Chondrocyte (in vitro differentiated cells): ENCODE data around the gene TBC1D14. TPM values are rescaled to one million over a fixed set of nuclear protein-coding genes. Genes with fewer than 3 reads are reported as not detected.

Experiments used
- DNase-seq: peaks from one replicate; pipeline ENCODE4 v3.0.0; 2021; ENCODE audit warnings: mixed read lengths, low spot score
- H3K27ac Mint-ChIP-seq: one replicate; pipeline ENCODE4 v1.8.0; 2021; ENCODE audit warnings: mild to moderate bottlenecking, moderate library complexity, mixed read lengths; ENCODE audit not compliant: unreplicated experiment
- H3K27me3 Mint-ChIP-seq: 2 replicates; pipeline ENCODE4 v1.8.0; 2021; ENCODE audit warnings: low read depth, mixed read lengths
- H3K36me3 Mint-ChIP-seq: 2 replicates; pipeline ENCODE4 v1.8.0; 2021; ENCODE audit warnings: low read depth, mixed read lengths
- H3K4me1 Mint-ChIP-seq: 2 replicates; pipeline ENCODE4 v1.8.0; 2021; ENCODE audit warnings: low read depth, mild to moderate bottlenecking, mixed read lengths
- H3K4me3 Mint-ChIP-seq: one replicate; pipeline ENCODE4 v1.8.0; 2021; ENCODE audit warnings: mild to moderate bottlenecking, moderate library complexity, mixed read lengths; ENCODE audit not compliant: unreplicated experiment
- H3K9me3 Mint-ChIP-seq: 2 replicates; pipeline ENCODE4 v1.8.0; 2021; ENCODE audit warnings: low read depth, mixed read lengths
- CTCF ChIP-seq: fragments of 200-600 bp; sonication (generic); IDR thresholded peaks from 2 replicates; pipeline ENCODE4 v1.5.0; 2021; ENCODE audit warnings: antibody characterized with exemption, mild to moderate bottlenecking, moderate library complexity
- total RNA-seq: library from RNA; stranded (reverse); gene quantifications from 3 replicates; pipeline ENCODE4 v1.2.1, GENCODE V29; 2021

Gene TBC1D14
- total RNA-seq, 1 donor from 2014 or later: 25.2 TPM

- peaks cover 15% of the 10 kb centered on the region for H3K36me3 Mint-ChIP-seq
Observed at GRCh38 chr4:6924361-6924779, 14.7 kb downstream of the TBC1D14 start.

GRCh38 chr4:6925357-6925836 is 15.8 kb downstream of the TBC1D14 start:
- peaks cover 18% of the 10 kb centered on the region for H3K4me1 Mint-ChIP-seq

More at GRCh38 chr4:6924361-6924779, 14.7 kb downstream of the TBC1D14 start:
- no peak for TF ChIP-seq CTCF
- H3K4me3 Mint-ChIP-seq: no peak overlapping the region
- no peaks in the 10 kb centered on the region for H3K27me3 Mint-ChIP-seq
- no peak overlapping the region for H3K27ac Mint-ChIP-seq
- peaks cover 13% of the 10 kb centered on the region for H3K4me1 Mint-ChIP-seq
- no peaks in the 10 kb centered on the region for H3K9me3 Mint-ChIP-seq
- DNase-seq: no peak

GRCh38 chr4:6926081-6926480 is 16.5 kb downstream of the TBC1D14 start:
- no peak for TF ChIP-seq CTCF
- Mint-ChIP-seq H3K27me3 (no peaks in the 10 kb centered on the region), H3K9me3 (no peaks in the 10 kb centered on the region), H3K4me1 (peaks cover 18% of the 10 kb centered on the region), H3K27ac (no peak overlapping the region), H3K4me3 (no peak overlapping the region), H3K36me3 (peaks cover 15% of the 10 kb centered on the region)
- DNase-seq: no peak

More at GRCh38 chr4:6925357-6925836, 15.8 kb downstream of the TBC1D14 start:
- H3K36me3 Mint-ChIP-seq: peaks cover 15% of the 10 kb centered on the region
- no peak overlapping the region for H3K4me3 Mint-ChIP-seq
- H3K27me3 Mint-ChIP-seq: no peaks in the 10 kb centered on the region
- no peak for DNase-seq
- no peaks in the 10 kb centered on the region for H3K9me3 Mint-ChIP-seq
- no peak overlapping the region for H3K27ac Mint-ChIP-seq
- TF ChIP-seq CTCF: no peak

GRCh38 chr4:6926681-6927478 is 17.3 kb downstream of the TBC1D14 start:
- peaks cover 18% of the 10 kb centered on the region for H3K4me1 Mint-ChIP-seq
- no peak for TF ChIP-seq CTCF
- H3K36me3 Mint-ChIP-seq: peaks cover 18% of the 10 kb centered on the region
- DNase-seq: no peak
- H3K9me3 Mint-ChIP-seq: no peaks in the 10 kb centered on the region
- H3K4me3 Mint-ChIP-seq: no peak overlapping the region
- H3K27me3 Mint-ChIP-seq: no peaks in the 10 kb centered on the region
- H3K27ac Mint-ChIP-seq: no peak overlapping the region

GRCh38 chr4:6928081-6928480 is 18.5 kb downstream of the TBC1D14 start:
- H3K27ac Mint-ChIP-seq: no peak overlapping the region
- H3K27me3 Mint-ChIP-seq: no peaks in the 10 kb centered on the region

More at GRCh38 chr4:6928081-6928480, 18.5 kb downstream of the TBC1D14 start:
- Mint-ChIP-seq H3K4me1 (peaks cover 18% of the 10 kb centered on the region), H3K36me3 (peaks cover 21% of the 10 kb centered on the region), H3K4me3 (no peak overlapping the region), H3K9me3 (no peaks in the 10 kb centered on the region)
- no peak for DNase-seq
- TF ChIP-seq CTCF: no peak
